T-helper 17 cell (primary cell): ENCODE measurements around the gene CNP. TPM values are rescaled to one million over a fixed set of nuclear protein-coding genes. Genes with fewer than 3 reads are reported as not detected.

ENCODE experiments used
- ATAC-seq: fragments of 150-1000 bp; cut with Tn5 transposase; 2 replicates; pipeline ENCODE4 v1.10.0; 2021; ENCODE audit warnings: mild to moderate bottlenecking, moderate library complexity
- DNase-seq, 3 donors: peaks; one replicate each; pipeline versions ENCODE4 v3.0.0 to v3.0.0-alpha.2; 2020 to 2021
- H3K9me3 ChIP-seq: one replicate; pipeline ENCODE4 v1.7.0; 2013; ENCODE audit warnings: low read length, mild to moderate bottlenecking; ENCODE audit not compliant: control insufficient read depth, poor library complexity, severe bottlenecking
- H3K27ac Mint-ChIP-seq: one replicate; pipeline ENCODE4 v1.8.0; 2022; ENCODE audit warnings: mild to moderate bottlenecking, moderate library complexity, mixed read lengths
- H3K27me3 Mint-ChIP-seq: one replicate; pipeline ENCODE4 v1.8.0; 2022; ENCODE audit warnings: mixed read lengths
- H3K36me3 Mint-ChIP-seq: one replicate; pipeline ENCODE4 v1.8.0; 2022; ENCODE audit warnings: low read depth, mixed read lengths
- H3K4me1 Mint-ChIP-seq: one replicate; pipeline ENCODE4 v1.8.0; 2022; ENCODE audit warnings: mild to moderate bottlenecking, mixed read lengths
- H3K4me3 Mint-ChIP-seq: one replicate; pipeline ENCODE4 v1.8.0; 2022; ENCODE audit warnings: mild to moderate bottlenecking, moderate library complexity, mixed read lengths
- total RNA-seq, 4 donors: library from RNA in 2 of 4; stranded (reverse) in 2 of 4; gene quantifications; one replicate each; pipeline ENCODE4 v1.2.3 and lab custom pipeline; 2022 to 2026

CNP gene
- total RNA-seq, 2 donors from 2014 or later = 21.0 to 23.4 TPM

GRCh38 chr17:41971721-41972523 lies 5.3 kb downstream of the CNP start:
- no peak for ATAC-seq
- no peaks in the 10 kb centered on the region for H3K36me3 Mint-ChIP-seq
- H3K9me3 ChIP-seq = no peaks in the 10 kb centered on the region
- no peak overlapping the region for H3K4me3 Mint-ChIP-seq
- no peak for DNase-seq
- H3K4me1 Mint-ChIP-seq = peaks cover 20% of the 10 kb centered on the region
- peak overlapping the region; percentile 47 for H3K27ac Mint-ChIP-seq
- no peaks in the 10 kb centered on the region for H3K27me3 Mint-ChIP-seq

DNA sequence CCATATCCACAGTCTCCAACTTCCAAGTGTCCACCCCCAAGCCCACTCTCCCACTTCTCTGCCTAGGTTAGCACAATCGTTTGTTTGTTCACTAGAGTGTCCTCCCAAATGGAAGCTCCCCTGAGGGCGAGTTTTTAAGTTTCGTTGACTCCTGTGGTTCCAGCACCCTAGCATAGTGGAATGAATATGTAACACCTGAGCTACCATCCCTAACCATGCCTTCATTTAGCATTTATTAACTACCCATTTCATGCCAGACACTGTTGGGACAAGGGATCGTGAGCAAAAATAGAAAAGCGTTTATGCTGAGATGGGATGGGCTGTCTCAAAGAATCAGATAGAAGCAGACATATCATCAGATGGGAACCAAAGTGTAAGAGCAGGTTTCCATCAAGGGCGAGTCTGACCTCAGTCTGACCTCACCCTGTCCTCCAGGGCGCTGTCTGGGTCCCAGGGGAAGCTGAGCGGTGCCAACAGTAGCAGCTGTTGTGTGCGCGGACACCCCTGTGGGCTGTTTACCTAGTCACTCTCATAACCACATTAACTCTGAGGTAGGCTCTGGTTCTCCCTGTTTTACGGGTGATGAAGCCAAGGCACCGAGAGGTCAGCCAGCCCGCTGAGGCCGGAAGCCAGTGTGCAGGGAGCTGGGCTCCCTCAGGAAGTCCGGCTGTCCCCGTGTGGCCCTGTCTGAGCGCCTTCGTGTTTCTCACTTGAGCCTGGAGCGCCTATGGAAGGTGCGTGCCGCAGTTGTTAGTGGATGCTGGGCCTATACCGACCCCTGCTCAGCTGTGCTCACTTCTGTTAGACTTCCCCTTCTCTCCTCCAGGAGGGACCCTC lies 6.2 kb downstream of the CNP start:
- no peak for DNase-seq
- Mint-ChIP-seq H3K27me3 (no peaks in the 10 kb centered on the region), H3K27ac (peak overlapping the region; percentile 14), H3K4me1 (peaks cover 19% of the 10 kb centered on the region), H3K36me3 (peaks cover 2% of the 10 kb centered on the region), H3K4me3 (no peak overlapping the region)
- ATAC-seq = no peak
- H3K9me3 ChIP-seq = no peaks in the 10 kb centered on the region

GRCh38 chr17:41973408-41973811 lies 6.8 kb downstream of the CNP start:
- ATAC-seq (no peak), DNase-seq (no peak)
- Mint-ChIP-seq H3K27me3 (no peaks in the 10 kb centered on the region), H3K36me3 (peaks cover 6% of the 10 kb centered on the region), H3K27ac (no peak overlapping the region), H3K4me3 (peak overlapping the region; percentile 12), H3K4me1 (peaks cover 17% of the 10 kb centered on the region)
- no peaks in the 10 kb centered on the region for H3K9me3 ChIP-seq

DNA sequence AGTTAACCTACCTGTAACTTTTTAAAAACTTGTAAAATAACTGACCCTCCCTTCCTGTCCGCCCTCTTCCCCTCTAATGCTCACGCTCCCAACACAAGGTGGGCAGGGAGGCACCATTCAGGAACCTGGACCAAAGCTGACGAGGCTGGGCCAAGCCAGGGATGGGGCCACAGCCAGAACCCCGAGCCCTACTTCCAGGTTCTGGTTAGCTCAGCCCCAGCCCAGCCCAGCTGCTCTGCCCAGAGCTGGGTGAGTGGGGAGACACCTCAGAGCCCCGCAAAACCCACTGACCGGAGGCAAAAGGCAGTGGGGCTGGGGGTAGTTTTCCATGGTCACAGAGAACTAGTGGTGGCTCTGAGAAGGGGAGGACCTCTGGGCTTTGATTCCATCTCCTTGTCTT lies 7.4 kb downstream of the CNP start:
- peaks cover 15% of the 10 kb centered on the region for H3K4me1 Mint-ChIP-seq
- H3K4me3 Mint-ChIP-seq = no peak overlapping the region
- no peaks in the 10 kb centered on the region for H3K9me3 ChIP-seq
- no peak for DNase-seq
- H3K27me3 Mint-ChIP-seq = no peaks in the 10 kb centered on the region
- peaks cover 6% of the 10 kb centered on the region for H3K36me3 Mint-ChIP-seq
- peak overlapping the region; percentile 47 for H3K27ac Mint-ChIP-seq
- ATAC-seq = no peak

- no peaks in the 10 kb centered on the region for H3K9me3 ChIP-seq
- H3K27me3 Mint-ChIP-seq = no peaks in the 10 kb centered on the region
- no peak for ATAC-seq
- H3K36me3 Mint-ChIP-seq = peaks cover 6% of the 10 kb centered on the region
- no peak for DNase-seq
- H3K27ac Mint-ChIP-seq = peak overlapping the region; percentile 47
- H3K4me1 Mint-ChIP-seq = peaks cover 15% of the 10 kb centered on the region
- H3K4me3 Mint-ChIP-seq = no peak overlapping the region
Measured at GRCh38 chr17:41974658-41975057, 8.1 kb downstream of the CNP start.

- no peak for ATAC-seq
- peaks cover 15% of the 10 kb centered on the region for H3K4me1 Mint-ChIP-seq
- H3K27me3 Mint-ChIP-seq = no peaks in the 10 kb centered on the region
- DNase-seq = no peak
- no peak overlapping the region for H3K4me3 Mint-ChIP-seq
- no peaks in the 10 kb centered on the region for H3K9me3 ChIP-seq
- no peak overlapping the region for H3K27ac Mint-ChIP-seq
- peaks cover 6% of the 10 kb centered on the region for H3K36me3 Mint-ChIP-seq
Measured at GRCh38 chr17:41975099-41976083, 8.8 kb downstream of the CNP start.

- no peak for ATAC-seq
- no peak for DNase-seq
- Mint-ChIP-seq H3K27me3 (no peaks in the 10 kb centered on the region), H3K36me3 (peaks cover 6% of the 10 kb centered on the region), H3K27ac (no peak overlapping the region), H3K4me1 (peaks cover 13% of the 10 kb centered on the region), H3K4me3 (no peak overlapping the region)
- no peaks in the 10 kb centered on the region for H3K9me3 ChIP-seq
Measured at GRCh38 chr17:41976142-41976768, 9.7 kb downstream of the CNP start.

GRCh38 chr17:41977991-41978390 lies 11.4 kb downstream of the CNP start:
- ATAC-seq = no peak
- no peaks in the 10 kb centered on the region for H3K27me3 Mint-ChIP-seq
- no peaks in the 10 kb centered on the region for H3K9me3 ChIP-seq
- no peak overlapping the region for H3K27ac Mint-ChIP-seq
- no peak for DNase-seq
- no peak overlapping the region for H3K4me3 Mint-ChIP-seq
- peaks cover 9% of the 10 kb centered on the region for H3K36me3 Mint-ChIP-seq
- peaks cover 8% of the 10 kb centered on the region for H3K4me1 Mint-ChIP-seq

DNA sequence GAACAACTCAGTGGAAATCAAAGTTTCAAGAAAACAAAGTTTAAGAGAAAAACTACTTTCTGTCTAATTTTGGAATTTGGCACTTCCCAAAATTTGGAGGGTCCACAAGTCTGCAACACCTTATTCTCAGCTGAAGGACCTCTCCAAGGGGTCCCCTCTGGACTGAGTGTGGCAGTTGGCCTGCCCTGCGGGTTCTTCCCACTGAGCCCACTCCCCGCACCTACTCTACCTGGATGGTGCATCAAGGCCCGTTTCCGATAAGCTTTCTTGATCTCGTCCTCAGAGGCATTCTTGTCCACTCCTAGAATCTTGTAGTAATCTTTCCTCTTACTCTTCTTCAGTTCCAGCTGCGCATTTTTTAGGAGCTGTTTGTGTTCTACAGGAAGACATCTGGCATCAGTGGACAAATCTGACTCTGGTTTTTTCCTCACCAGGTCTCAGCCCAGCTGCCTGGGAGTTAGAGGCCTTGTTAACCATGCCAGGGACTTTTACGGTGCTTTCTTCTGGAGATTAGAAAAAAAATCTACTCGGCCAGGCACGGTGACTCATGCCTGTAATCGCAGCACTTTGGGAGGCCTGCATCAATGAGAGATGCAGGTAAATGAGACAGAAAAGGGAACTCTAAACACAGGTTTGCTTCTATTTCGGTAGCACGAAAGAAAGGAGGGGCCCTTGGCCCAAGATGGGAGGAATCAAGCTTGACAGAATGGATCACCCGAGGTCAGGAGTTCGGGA lies 15.6 kb downstream of the CNP start:
- H3K4me3 Mint-ChIP-seq = no peak overlapping the region
- peaks cover 13% of the 10 kb centered on the region for H3K36me3 Mint-ChIP-seq
- H3K4me1 Mint-ChIP-seq = peaks cover 4% of the 10 kb centered on the region
- ATAC-seq (no peak), DNase-seq (no peak)
- no peaks in the 10 kb centered on the region for H3K27me3 Mint-ChIP-seq
- H3K9me3 ChIP-seq = no peaks in the 10 kb centered on the region
- no peak overlapping the region for H3K27ac Mint-ChIP-seq

GRCh38 chr17:41984454-41984853 lies 17.9 kb downstream of the CNP start:
- no peaks in the 10 kb centered on the region for H3K27me3 Mint-ChIP-seq
- DNase-seq = no peak
- H3K4me3 Mint-ChIP-seq = no peak overlapping the region
- no peaks in the 10 kb centered on the region for H3K9me3 ChIP-seq
- ATAC-seq = no peak
- peak overlapping the region; percentile 6 for H3K27ac Mint-ChIP-seq
- H3K4me1 Mint-ChIP-seq = peaks cover 4% of the 10 kb centered on the region
- peaks cover 11% of the 10 kb centered on the region for H3K36me3 Mint-ChIP-seq

GRCh38 chr17:41985919-41986318 lies 19.3 kb downstream of the CNP start:
- peaks cover 11% of the 10 kb centered on the region for H3K36me3 Mint-ChIP-seq
- no peak for ATAC-seq
- no peak for DNase-seq
- no peaks in the 10 kb centered on the region for H3K27me3 Mint-ChIP-seq
- H3K4me3 Mint-ChIP-seq = no peak overlapping the region
- no peak overlapping the region for H3K27ac Mint-ChIP-seq
- peaks cover 5% of the 10 kb centered on the region for H3K4me1 Mint-ChIP-seq
- no peaks in the 10 kb centered on the region for H3K9me3 ChIP-seq

DNA sequence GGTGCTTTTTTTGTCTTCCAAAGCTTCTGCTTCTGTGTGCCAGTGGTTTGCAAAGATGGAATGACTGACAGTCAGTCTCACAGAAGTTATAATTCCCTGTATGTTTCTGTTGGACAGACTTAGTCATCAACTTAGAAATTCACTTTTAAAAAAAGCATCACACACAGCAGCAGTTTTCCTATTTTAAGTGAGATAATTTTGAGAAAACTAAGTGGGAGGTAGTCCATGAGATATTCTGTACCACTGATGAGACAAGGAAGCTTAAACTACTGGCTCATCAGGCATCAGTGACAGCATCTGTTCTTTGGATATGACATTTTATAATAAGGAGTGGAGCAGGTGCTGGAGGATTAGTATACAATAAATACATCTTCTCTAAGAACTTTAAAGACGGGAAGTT lies 20.0 kb downstream of the CNP start:
- DNase-seq = no peak
- no peak overlapping the region for H3K27ac Mint-ChIP-seq
- no peaks in the 10 kb centered on the region for H3K9me3 ChIP-seq
- no peak overlapping the region for H3K4me3 Mint-ChIP-seq
- no peaks in the 10 kb centered on the region for H3K27me3 Mint-ChIP-seq
- peaks cover 10% of the 10 kb centered on the region for H3K36me3 Mint-ChIP-seq
- peaks cover 7% of the 10 kb centered on the region for H3K4me1 Mint-ChIP-seq
- ATAC-seq = no peak
